Measurements from ENCODE around the gene RHOBTB3. TPM values are rescaled to one million over a fixed set of nuclear protein-coding genes. Genes with fewer than 3 reads are reported as not detected.
A peak's percentile ranks its signal among the peaks of the same experiment; 100 is the strongest.

Gene RHOBTB3
- total RNA-seq, 4 donors from 2014 or later, result 55.6 to 216 (median 135) TPM

DNA sequence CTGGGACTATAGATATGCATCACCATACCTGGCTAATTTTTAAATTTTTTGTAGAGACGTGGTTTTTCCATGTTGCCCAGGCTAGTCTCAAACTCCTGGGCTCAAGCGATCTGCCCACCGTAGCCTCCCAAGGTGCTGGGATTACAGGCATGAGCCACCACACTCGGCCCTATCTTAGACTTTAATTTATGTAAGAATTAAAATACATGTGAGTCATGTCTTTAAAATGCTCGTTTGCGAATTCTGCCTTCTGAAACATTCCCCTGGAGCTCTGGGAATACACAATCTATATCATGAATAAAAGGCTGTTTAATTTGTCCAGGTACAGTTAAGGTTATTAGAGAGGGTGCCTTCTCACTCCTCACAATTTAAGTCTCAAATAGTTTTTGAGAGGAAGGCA is 32.8 kb downstream of the RHOBTB3 start:
- H3K4me3 ChIP-seq, result no peak overlapping the region
- H3K27me3 ChIP-seq, result no peaks in the 10 kb centered on the region
- peaks cover 0 to 50% of the 10 kb centered on the region in 2 donors for H3K36me3 ChIP-seq
- H3K4me1 ChIP-seq, result peaks cover 0 to 35% (median 7%) of the 10 kb centered on the region in 3 donors
- no peak overlapping the region for H3K27ac ChIP-seq
- WGBS, 2 donors (ENCODE audit: low coverage in 1 of 2), result 89 to 94% methylated on average over 6 of the region's 6 CpGs
- TF ChIP-seq POLR2A (IDR thresholded peaks at IDR 0.05), result no peak
- TF ChIP-seq EP300 (IDR thresholded peaks at IDR 0.05), result no peak
- TF ChIP-seq, protein P1, sequence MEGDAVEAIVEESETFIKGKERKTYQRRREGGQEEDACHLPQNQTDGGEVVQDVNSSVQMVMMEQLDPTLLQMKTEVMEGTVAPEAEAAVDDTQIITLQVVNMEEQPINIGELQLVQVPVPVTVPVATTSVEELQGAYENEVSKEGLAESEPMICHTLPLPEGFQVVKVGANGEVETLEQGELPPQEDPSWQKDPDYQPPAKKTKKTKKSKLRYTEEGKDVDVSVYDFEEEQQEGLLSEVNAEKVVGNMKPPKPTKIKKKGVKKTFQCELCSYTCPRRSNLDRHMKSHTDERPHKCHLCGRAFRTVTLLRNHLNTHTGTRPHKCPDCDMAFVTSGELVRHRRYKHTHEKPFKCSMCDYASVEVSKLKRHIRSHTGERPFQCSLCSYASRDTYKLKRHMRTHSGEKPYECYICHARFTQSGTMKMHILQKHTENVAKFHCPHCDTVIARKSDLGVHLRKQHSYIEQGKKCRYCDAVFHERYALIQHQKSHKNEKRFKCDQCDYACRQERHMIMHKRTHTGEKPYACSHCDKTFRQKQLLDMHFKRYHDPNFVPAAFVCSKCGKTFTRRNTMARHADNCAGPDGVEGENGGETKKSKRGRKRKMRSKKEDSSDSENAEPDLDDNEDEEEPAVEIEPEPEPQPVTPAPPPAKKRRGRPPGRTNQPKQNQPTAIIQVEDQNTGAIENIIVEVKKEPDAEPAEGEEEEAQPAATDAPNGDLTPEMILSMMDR (IDR thresholded peaks at IDR 0.05), result no peak
- no peak for TF ChIP-seq POLR2AphosphoS5 (IDR thresholded peaks at IDR 0.05)
- ATAC-seq, result no peak
- no peaks in the 10 kb centered on the region for H3K9me3 ChIP-seq

DNA sequence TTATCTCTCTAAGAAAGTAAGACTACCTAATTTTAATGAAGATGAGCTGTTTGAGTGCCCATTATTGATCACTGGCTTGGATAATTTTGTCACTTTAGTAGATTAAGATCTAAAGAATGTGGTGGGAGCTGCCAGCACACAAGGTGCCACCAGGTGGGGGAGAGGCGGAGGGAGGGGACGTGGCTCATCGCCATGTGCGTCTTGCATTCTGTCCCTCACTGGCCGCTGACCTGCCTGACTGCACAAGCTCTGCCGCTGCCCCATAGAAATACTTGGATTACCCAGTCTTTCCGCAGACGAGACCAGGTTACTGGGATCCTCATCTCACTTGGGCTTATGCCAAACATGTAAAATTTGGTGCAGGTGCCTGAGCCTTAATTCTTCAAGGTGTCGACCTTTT is 37.6 kb downstream of the RHOBTB3 start:
- Histone ChIP-seq H3K9me3 (no peaks in the 10 kb centered on the region), H3K4me1 (peaks cover 0 to 14% (median 3%) of the 10 kb centered on the region in 3 donors), H3K27ac (no peak overlapping the region), H3K27me3 (no peaks in the 10 kb centered on the region), H3K4me3 (no peak overlapping the region), H3K36me3 (peaks cover 0 to 46% of the 10 kb centered on the region in 2 donors)
- no peak for ATAC-seq
- TF ChIP-seq POLR2AphosphoS5 (IDR thresholded peaks at IDR 0.05) (no peak), POLR2A (IDR thresholded peaks at IDR 0.05) (no peak), EP300 (IDR thresholded peaks at IDR 0.05) (no peak)
- TF ChIP-seq, protein P1 (IDR thresholded peaks at IDR 0.05), result no peak
- 90 to 96% methylated on average over 4 to 7 of the region's 9 CpGs for WGBS, 2 donors (ENCODE audit: low coverage in 1 of 2)

DNA sequence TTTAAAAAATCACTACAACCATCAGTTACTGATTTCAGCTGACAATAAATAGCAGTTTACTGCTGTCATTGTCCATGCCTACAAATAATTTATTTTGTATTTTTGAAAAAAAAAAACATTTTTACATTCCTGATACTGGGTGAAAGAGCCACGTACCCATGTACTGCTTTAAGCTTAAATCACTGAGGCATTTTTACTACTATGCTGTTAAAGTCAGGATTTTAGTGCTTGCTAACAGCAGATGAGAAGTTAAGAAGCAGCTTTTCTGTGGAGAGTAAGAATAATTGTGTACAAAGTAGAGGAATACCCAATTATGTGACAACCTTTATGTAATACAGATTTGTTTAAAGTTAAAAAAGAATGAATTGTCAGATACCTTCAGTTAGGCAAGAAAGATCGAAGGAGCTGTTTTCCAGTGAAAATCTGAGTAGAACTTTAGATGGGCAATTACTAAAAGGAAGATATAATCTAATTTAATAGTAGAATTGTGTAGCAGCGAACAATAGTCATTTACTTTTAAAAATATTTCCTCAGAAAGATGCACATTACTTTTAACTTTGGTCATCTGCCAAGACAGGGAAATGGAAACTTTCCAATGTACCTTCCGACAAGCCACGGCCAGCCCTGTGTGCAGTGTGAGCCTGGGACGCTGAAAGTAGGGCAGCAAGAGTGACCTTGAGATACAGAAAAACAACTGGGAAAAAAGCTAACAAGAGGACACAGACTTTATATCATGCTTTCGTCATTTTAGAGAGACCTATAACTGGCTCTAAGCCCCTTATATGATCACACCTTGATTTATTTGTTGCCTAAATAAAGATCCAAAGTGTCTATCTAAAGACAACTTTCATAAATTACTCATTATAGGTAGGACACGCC is 39.9 kb downstream of the RHOBTB3 start:
- H3K4me3 ChIP-seq, result no peak overlapping the region
- TF ChIP-seq POLR2AphosphoS5 (IDR thresholded peaks at IDR 0.05), result peak; percentile 27
- TF ChIP-seq, protein P1 (IDR thresholded peaks at IDR 0.05), result no peak
- H3K36me3 ChIP-seq, result peaks cover 0 to 31% of the 10 kb centered on the region in 2 donors
- no peaks in the 10 kb centered on the region for H3K9me3 ChIP-seq
- H3K27me3 ChIP-seq, result no peaks in the 10 kb centered on the region
- ATAC-seq, result no peak
- 18 to 51% methylated on average over 8 of the region's 8 CpGs for WGBS, 2 donors (ENCODE audit: low coverage in 1 of 2)
- peaks cover 0 to 14% (median 3%) of the 10 kb centered on the region in 3 donors for H3K4me1 ChIP-seq
- peak overlapping the region in 3 of 4 donors; percentile 8 to 32 (median 21) for H3K27ac ChIP-seq

DNA sequence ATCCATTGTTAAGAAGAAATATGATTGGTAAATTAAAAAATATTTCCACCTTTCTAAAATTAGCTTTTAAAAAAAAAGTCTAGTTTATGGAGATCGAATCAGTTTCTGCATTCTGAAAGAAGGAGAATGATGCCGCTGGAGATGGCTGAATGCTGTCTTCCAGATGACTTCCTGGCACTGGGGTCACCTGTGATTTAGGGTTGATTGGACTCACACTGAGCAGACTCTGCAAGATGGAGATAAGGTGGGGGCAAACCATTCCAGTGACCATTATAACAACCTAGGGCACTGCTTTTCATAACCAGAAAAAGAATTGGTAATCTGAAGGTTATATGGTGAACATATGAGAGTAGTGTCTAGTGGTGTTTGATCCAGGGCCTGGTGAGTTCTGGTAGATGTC is 40.8 kb downstream of the RHOBTB3 start:
- H3K27ac ChIP-seq, result no peak overlapping the region
- H3K27me3 ChIP-seq, result no peaks in the 10 kb centered on the region
- ATAC-seq, result no peak

More for the DNA sequence above, 40.8 kb downstream of the RHOBTB3 start:
- TF ChIP-seq, protein P1 (IDR thresholded peaks at IDR 0.05), result no peak
- TF ChIP-seq POLR2AphosphoS5 (IDR thresholded peaks at IDR 0.05) (no peak), POLR2A (IDR thresholded peaks at IDR 0.05) (no peak), EP300 (IDR thresholded peaks at IDR 0.05) (no peak)
- H3K9me3 ChIP-seq, result no peaks in the 10 kb centered on the region
- WGBS, 2 donors (ENCODE audit: low coverage in 1 of 2), result 85 to 100% methylated on average over 2 of the region's 2 CpGs
- H3K4me3 ChIP-seq, result no peak overlapping the region
- peaks cover 0 to 14% (median 3%) of the 10 kb centered on the region in 3 donors for H3K4me1 ChIP-seq
- H3K36me3 ChIP-seq, result peaks cover 0 to 27% of the 10 kb centered on the region in 2 donors
